H1 (cell line): Measurements from ENCODE around the gene KLF6.

ENCODE experiments used
- CTCF ChIP-seq, 3 experiments: IDR thresholded peaks; 1 replicate in 2 of 3; 2 replicates in 1 of 3; pipeline versions ENCODE4 v1.5.1 to v1.6.1; 2011; ENCODE audit warnings: low read length in 3 of 3, mild to moderate bottlenecking in 3 of 3, inconsistent platforms in 2 of 3, low read depth in 1 of 3, moderate library complexity in 1 of 3; ENCODE audit not compliant: insufficient read depth in 1 of 3; ENCODE audit errors: control extremely low read depth in 1 of 3
- KDM1A ChIP-seq: fragments of 200-600, 300-600 bp; sonication (generic); IDR thresholded peaks from 2 replicates; pipeline ENCODE4 v1.7.1; 2016; ENCODE audit warnings: mild to moderate bottlenecking, low read length, borderline replicate concordance
- KDM5A ChIP-seq: fragments of 200-600 bp; IDR thresholded peaks from 2 replicates; pipeline ENCODE4 v1.7.1; 2012; ENCODE audit warnings: mild to moderate bottlenecking, low read length, inconsistent platforms, mixed read lengths
- POLR2AphosphoS5 ChIP-seq: IDR thresholded peaks from 2 replicates; pipeline ENCODE4 v1.6.1; 2011; ENCODE audit warnings: low read depth, low read length
- SIN3A ChIP-seq, 2 experiments: IDR thresholded peaks in 1 of 2; conservative IDR thresholded peaks in 1 of 2; 2 replicates each; pipeline ENCODE4 v1.6.1; 2011 to 2012; ENCODE audit warnings: low read length in 2 of 2, improper control_type of control experiment in 1 of 2, low read depth in 1 of 2, mild to moderate bottlenecking in 1 of 2
- SP2 ChIP-seq: IDR thresholded peaks from 2 replicates; pipeline ENCODE4 v1.6.1; 2012; ENCODE audit warnings: mild to moderate bottlenecking, low read length, inconsistent platforms
- SUZ12 ChIP-seq: fragments of 200-600 bp; sonication (generic); IDR thresholded peaks from 2 replicates; pipeline ENCODE4 v1.6.1; 2012; ENCODE audit warnings: mild to moderate bottlenecking, inconsistent platforms, low read length, moderate library complexity, mixed read lengths
- TEAD4 ChIP-seq: IDR thresholded peaks from 2 replicates; pipeline ENCODE4 v1.6.1; 2012; ENCODE audit warnings: low read depth, low read length, inconsistent platforms, mixed read lengths

GRCh38 chr10:3827768-3828403, 42.9 kb upstream of the KLF6 start:
- no peak for TF ChIP-seq KDM1A
- TF ChIP-seq KDM5A = no peak
- no peak for TF ChIP-seq SP2
- no peak for TF ChIP-seq CTCF (IDR thresholded peaks at IDR 0.05; ENCODE audit: control extremely low read depth in 1 of 3, insufficient read depth in 1 of 3, low read depth in 1 of 3, low read length in 3 of 3)
- no peak for TF ChIP-seq SIN3A (conservative IDR thresholded peaks at IDR 0.05 in 1 of 2, IDR thresholded peaks at IDR 0.05 in 1 of 2; ENCODE audit: low read depth in 1 of 2, low read length in 2 of 2)
- no peak for TF ChIP-seq SUZ12
- no peak for TF ChIP-seq TEAD4
- no peak for TF ChIP-seq POLR2AphosphoS5
